Bronchial epithelial cell (primary cell): ENCODE measurements around the gene TRIM3. TPM values are rescaled to one million over a fixed set of nuclear protein-coding genes. Genes with fewer than 3 reads are reported as not detected.

ENCODE experiments used
- DNase-seq: peaks from one replicate; pipeline ENCODE4 v3.0.0-alpha.2; 2010; ENCODE audit warnings: low read depth
- FAIRE-seq: peaks from 2 replicates; lab custom pipeline; 2011; peaks lifted over from hg19 to GRCh38; lab: Jason Lieb, UNC
- H3K27me3 ChIP-seq: 2 replicates; pipeline ENCODE4 v1.5.1; 2011; ENCODE audit warnings: low read length; ENCODE audit not compliant: control insufficient read depth, insufficient read depth
- H3K36me3 ChIP-seq: 2 replicates; pipeline ENCODE4 v1.5.1; 2011; ENCODE audit warnings: low read length; ENCODE audit not compliant: control insufficient read depth, insufficient read depth
- H3K4me3 ChIP-seq: 2 replicates; pipeline ENCODE4 v1.5.1; 2011; ENCODE audit warnings: mild to moderate bottlenecking, low read depth, low read length, control low read depth
- total RNA-seq: library from RNA; depleted of rRNA; stranded (reverse); fragments of >200 nt; gene quantifications from 2 replicates; pipeline ENCODE4 v1.2.1, GENCODE V29; 2014
- TF ChIP-seq, protein P1 (sequence below): IDR thresholded peaks from 2 replicates; pipeline ENCODE4 v1.5.1; 2011; ENCODE audit warnings: mild to moderate bottlenecking, moderate library complexity, low read length, control low read depth, inconsistent platforms; ENCODE audit not compliant: insufficient read depth, severe bottlenecking

TRIM3 gene
- total RNA-seq, 1 donor from 2014 or later = 7.6 TPM

DNA sequence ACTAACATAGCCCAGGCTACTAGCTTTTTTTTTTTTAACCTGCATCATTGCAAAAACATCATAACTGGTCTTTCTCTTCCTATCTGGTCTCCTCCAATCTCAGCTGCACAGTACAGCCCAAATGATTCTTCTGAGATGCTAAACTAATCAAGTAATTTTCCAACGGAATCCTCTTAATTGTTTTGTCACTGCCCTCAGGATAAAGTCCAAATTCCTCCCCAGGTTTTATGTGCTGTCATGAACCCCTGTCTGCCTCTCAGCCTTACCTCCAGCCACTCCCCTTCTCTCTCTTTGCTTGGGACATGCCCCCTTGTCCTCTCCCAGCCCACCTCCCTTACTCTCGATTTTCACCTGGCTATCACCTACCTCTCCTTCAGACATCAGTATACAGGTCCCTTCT is 67.4 kb downstream of the TRIM3 start:
- Histone ChIP-seq H3K27me3 (peaks cover 2% of the 10 kb centered on the region), H3K4me3 (no peak overlapping the region), H3K36me3 (no peaks in the 10 kb centered on the region)
- TF ChIP-seq, protein P1, sequence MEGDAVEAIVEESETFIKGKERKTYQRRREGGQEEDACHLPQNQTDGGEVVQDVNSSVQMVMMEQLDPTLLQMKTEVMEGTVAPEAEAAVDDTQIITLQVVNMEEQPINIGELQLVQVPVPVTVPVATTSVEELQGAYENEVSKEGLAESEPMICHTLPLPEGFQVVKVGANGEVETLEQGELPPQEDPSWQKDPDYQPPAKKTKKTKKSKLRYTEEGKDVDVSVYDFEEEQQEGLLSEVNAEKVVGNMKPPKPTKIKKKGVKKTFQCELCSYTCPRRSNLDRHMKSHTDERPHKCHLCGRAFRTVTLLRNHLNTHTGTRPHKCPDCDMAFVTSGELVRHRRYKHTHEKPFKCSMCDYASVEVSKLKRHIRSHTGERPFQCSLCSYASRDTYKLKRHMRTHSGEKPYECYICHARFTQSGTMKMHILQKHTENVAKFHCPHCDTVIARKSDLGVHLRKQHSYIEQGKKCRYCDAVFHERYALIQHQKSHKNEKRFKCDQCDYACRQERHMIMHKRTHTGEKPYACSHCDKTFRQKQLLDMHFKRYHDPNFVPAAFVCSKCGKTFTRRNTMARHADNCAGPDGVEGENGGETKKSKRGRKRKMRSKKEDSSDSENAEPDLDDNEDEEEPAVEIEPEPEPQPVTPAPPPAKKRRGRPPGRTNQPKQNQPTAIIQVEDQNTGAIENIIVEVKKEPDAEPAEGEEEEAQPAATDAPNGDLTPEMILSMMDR = no peak
- no peak for FAIRE-seq
- no peak for DNase-seq

DNA sequence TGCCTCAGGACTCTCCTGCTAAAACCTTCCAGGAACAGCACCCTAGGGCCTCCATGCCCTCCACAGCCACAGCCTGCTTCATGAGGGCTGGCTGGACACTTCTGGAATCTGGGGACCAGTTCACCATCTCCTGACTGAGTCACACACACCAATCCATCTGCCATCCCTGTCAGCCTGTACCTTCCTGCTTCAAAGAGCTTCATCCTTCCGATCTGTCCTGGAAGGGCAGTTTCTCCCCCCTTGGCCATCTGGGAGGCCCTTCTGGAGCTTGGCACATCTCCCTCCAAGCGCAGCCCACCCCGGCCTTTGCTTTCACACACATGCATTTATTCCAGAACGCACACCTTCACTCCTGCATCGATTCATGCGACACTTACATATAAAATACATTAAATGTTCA is 67.9 kb downstream of the TRIM3 start:
- DNase-seq (no peak), FAIRE-seq (peak; percentile 79)
- H3K4me3 ChIP-seq = no peak overlapping the region
- TF ChIP-seq, protein P1 = no peak
- H3K27me3 ChIP-seq = peaks cover 2% of the 10 kb centered on the region
- H3K36me3 ChIP-seq = no peaks in the 10 kb centered on the region

DNA sequence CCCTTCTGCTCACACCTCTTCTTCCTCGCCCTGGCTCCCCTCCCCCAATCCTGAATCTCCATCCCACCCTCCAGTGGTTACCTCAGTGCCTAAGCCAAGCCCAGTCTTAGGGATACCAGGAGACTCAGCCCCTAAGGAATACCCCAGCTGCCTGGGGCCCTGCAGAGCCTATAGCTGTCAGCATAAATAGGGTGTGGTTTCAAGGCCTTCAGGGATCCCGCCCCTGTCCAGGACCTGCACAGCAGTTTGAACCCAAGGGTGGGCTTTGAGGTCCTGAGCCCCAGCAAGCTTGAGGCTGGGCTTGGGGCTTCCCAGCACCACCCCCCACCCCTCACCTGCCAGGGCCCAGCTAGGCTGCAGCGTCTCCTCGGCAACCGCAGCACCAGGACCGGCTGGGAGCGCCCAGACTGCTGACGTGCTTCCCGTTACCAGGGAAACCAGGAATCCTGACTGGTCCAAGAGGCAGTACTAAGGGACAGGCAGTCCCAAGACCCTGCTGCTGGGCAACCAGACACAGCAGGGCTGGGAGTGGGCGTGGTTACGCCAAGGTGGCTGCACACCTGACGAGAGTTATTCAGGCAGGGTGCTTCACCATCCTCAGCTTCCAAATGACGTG is 68.6 kb downstream of the TRIM3 start:
- Histone ChIP-seq H3K4me3 (no peak overlapping the region), H3K36me3 (no peaks in the 10 kb centered on the region), H3K27me3 (peaks cover 2% of the 10 kb centered on the region)
- no peak for DNase-seq
- no peak for FAIRE-seq
- TF ChIP-seq, protein P1 = no peak

DNA sequence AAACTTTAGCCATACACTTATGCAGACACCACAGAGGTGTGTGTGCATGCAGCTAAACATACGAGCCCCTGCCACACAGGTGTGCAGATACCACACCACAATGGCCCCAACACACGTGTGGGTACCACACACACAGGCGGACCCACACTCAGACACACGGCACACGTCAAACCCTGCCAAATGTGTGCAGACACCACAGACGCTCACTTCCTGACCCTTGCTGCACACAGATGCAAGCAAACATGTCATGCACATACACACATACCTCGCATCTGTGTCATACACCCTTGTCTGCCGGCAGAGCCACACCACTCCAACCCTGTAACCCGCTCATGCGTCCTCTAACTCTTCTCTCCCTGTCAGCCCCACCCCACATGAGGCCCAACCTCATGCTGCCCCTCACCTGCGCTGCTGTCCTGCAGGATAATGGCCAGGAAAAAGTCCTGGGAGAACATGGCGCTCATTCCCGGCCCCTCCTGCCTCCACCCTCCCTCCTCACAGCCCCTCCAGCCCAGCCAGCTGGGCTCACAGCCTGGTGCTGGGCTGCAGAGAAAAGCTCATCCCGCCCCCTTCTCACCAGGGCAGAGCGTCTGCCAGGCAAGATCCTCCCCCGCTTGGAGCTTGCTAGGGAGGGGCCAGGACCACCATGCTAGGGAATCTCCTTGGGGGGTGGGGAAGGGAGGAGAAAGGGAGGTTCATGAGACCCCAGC is 69.2 kb downstream of the TRIM3 start:
- FAIRE-seq = peak; percentile 89

DNA sequence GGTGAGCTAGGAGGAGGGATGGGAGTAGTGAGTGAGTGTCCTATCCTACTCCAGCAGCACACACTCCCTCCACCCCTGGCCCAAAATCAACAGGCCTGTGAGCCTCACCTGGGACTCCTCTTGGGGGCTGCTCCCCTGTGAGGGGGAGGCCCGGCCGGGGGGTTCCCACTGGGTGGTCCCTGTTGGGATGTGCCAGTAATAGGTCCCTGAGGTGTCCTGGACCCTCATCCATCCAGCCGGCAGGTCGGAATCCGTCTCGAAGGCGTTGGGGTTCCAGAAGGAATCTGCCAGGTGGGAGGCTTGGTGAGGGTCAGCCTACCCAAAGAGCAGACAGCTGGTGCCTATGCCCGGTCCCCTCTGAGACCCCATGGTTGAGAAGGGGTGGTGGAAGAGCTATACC is 70.2 kb downstream of the TRIM3 start:
- H3K36me3 ChIP-seq = no peaks in the 10 kb centered on the region
- no peak for DNase-seq
- FAIRE-seq = no peak
- TF ChIP-seq, protein P1 = no peak
- no peak overlapping the region for H3K4me3 ChIP-seq
- H3K27me3 ChIP-seq = peaks cover 2% of the 10 kb centered on the region

More for the DNA sequence above, 69.2 kb downstream of the TRIM3 start:
- TF ChIP-seq, protein P1 = no peak
- peaks cover 2% of the 10 kb centered on the region for H3K27me3 ChIP-seq
- DNase-seq = peak; percentile 34
- H3K36me3 ChIP-seq = no peaks in the 10 kb centered on the region
- H3K4me3 ChIP-seq = no peak overlapping the region
